Measurements from ENCODE around the gene PCYT1B. TPM values are rescaled to one million over a fixed set of nuclear protein-coding genes. Genes with fewer than 3 reads are reported as not detected.

Gene PCYT1B
- total and polyA plus RNA-seq, 9 of the 15 experiments (the other 6 are each of a cell fraction or from before 2014, with no cell fraction given), result 0.04 to 0.34 (median 0.07) TPM; not detected in 1

DNA sequence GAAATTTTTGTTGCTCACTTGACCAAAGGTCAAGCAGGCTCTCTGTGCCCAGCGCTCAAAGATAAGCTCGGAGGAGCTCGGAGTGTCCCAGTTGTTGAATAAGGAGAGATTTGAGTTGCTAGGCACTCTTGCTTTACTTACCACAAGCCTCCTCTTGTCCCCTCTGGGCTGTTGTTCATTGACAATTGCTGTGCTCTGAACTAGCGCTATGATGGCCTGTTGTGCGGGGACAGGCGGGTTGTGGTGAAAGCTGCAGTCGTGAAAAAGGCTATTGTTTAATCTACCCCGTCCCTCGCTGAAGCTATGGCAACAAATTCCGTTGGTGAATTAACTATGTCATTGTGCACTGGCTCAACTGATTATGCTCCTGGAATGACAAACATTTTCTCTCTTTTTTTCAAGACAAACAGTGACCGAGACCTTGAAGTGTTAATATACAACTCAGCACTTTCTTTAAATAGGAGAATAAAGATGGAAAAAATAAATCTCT lies 25.6 kb upstream of the PCYT1B start (continued):
- TF ChIP-seq CEBPG (CRISPR knock-in tag; IDR thresholded peaks at IDR 0.05) (no peak), CEBPG (tag; conservative IDR thresholded peaks at IDR 0.05 in 1 of 2, IDR thresholded peaks at IDR 0.05 in 1 of 2) (no peak), SREBF2 (CRISPR knock-in tag; IDR thresholded peaks at IDR 0.05) (no peak), SMAD2 (IDR thresholded peaks at IDR 0.05; ENCODE audit: low read depth, low read length) (no peak), GTF2F1 (IDR thresholded peaks at IDR 0.05; ENCODE audit: low read depth, low read length) (no peak), SETDB1 (IDR thresholded peaks at IDR 0.05; ENCODE audit: low read length) (no peak), NR2C2 (CRISPR knock-in tag; IDR thresholded peaks at IDR 0.05) (no peak), NR2C2 (tag; IDR thresholded peaks at IDR 0.05) (peak; percentile 26; the same call in 1 of the 2 replicates), JUND (IDR thresholded peaks at IDR 0.05; ENCODE audit: borderline replicate concordance, low read depth, low read length) (no peak), JUND (tag; IDR thresholded peaks at IDR 0.05; ENCODE audit: borderline replicate concordance, low read depth, low read length) (no peak), MAFG (tag; conservative IDR thresholded peaks at IDR 0.05) (peak; percentile 88), ZBED1 (IDR thresholded peaks at IDR 0.05) (no peak), HNRNPH1 (optimal IDR thresholded peaks at IDR 0.05; ENCODE audit: low read depth, low read length) (no peak), C11orf30 (IDR thresholded peaks at IDR 0.05; ENCODE audit: low read depth) (peak; percentile 76), EHMT2 (IDR thresholded peaks at IDR 0.05) (no peak), SRSF9 (IDR thresholded peaks at IDR 0.05; ENCODE audit: borderline replicate concordance, low read depth, low read length) (no peak), OTX1 (CRISPR knock-in tag; IDR thresholded peaks at IDR 0.05) (no peak), POLR2H (tag; IDR thresholded peaks at IDR 0.05; ENCODE audit: low read depth) (no peak), XRCC3 (IDR thresholded peaks at IDR 0.05) (no peak), SMAD4 (CRISPR knock-in tag; conservative IDR thresholded peaks at IDR 0.05) (no peak), CBX3 (IDR thresholded peaks at IDR 0.05; ENCODE audit: borderline replicate concordance in 1 of 2, low read length in 2 of 2) (no peak), SP2 (IDR thresholded peaks at IDR 0.05; ENCODE audit: extremely low read depth, low read depth, low read length, poor library complexity, severe bottlenecking) (no peak)
- TF ChIP-seq, protein P1, sequence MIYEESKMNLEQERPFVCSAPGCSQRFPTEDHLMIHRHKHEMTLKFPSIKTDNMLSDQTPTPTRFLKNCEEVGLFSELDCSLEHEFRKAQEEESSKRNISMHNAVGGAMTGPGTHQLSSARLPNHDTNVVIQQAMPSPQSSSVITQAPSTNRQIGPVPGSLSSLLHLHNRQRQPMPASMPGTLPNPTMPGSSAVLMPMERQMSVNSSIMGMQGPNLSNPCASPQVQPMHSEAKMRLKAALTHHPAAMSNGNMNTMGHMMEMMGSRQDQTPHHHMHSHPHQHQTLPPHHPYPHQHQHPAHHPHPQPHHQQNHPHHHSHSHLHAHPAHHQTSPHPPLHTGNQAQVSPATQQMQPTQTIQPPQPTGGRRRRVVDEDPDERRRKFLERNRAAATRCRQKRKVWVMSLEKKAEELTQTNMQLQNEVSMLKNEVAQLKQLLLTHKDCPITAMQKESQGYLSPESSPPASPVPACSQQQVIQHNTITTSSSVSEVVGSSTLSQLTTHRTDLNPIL (CRISPR knock-in tag; IDR thresholded peaks at IDR 0.05), result no peak
- TF ChIP-seq, protein P2, sequence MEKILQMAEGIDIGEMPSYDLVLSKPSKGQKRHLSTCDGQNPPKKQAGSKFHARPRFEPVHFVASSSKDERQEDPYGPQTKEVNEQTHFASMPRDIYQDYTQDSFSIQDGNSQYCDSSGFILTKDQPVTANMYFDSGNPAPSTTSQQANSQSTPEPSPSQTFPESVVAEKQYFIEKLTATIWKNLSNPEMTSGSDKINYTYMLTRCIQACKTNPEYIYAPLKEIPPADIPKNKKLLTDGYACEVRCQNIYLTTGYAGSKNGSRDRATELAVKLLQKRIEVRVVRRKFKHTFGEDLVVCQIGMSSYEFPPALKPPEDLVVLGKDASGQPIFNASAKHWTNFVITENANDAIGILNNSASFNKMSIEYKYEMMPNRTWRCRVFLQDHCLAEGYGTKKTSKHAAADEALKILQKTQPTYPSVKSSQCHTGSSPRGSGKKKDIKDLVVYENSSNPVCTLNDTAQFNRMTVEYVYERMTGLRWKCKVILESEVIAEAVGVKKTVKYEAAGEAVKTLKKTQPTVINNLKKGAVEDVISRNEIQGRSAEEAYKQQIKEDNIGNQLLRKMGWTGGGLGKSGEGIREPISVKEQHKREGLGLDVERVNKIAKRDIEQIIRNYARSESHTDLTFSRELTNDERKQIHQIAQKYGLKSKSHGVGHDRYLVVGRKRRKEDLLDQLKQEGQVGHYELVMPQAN (IDR thresholded peaks at IDR 0.05; ENCODE audit: borderline replicate concordance), result no peak
- TF ChIP-seq, protein P3, sequence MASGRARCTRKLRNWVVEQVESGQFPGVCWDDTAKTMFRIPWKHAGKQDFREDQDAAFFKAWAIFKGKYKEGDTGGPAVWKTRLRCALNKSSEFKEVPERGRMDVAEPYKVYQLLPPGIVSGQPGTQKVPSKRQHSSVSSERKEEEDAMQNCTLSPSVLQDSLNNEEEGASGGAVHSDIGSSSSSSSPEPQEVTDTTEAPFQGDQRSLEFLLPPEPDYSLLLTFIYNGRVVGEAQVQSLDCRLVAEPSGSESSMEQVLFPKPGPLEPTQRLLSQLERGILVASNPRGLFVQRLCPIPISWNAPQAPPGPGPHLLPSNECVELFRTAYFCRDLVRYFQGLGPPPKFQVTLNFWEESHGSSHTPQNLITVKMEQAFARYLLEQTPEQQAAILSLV (tag; IDR thresholded peaks at IDR 0.05), result no peak
- TF ChIP-seq, protein P4, sequence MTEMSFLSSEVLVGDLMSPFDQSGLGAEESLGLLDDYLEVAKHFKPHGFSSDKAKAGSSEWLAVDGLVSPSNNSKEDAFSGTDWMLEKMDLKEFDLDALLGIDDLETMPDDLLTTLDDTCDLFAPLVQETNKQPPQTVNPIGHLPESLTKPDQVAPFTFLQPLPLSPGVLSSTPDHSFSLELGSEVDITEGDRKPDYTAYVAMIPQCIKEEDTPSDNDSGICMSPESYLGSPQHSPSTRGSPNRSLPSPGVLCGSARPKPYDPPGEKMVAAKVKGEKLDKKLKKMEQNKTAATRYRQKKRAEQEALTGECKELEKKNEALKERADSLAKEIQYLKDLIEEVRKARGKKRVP (CRISPR knock-in tag; IDR thresholded peaks at IDR 0.05), result no peak

Data from K562 (cell line).